BJ (cell line): ENCODE results near the gene TRAF2. TPM values are rescaled to one million over a fixed set of nuclear protein-coding genes. Genes with fewer than 3 reads are reported as not detected.
A peak's percentile ranks its signal among the peaks of the same experiment; 100 is the strongest.

Source experiments
- CTCF ChIA-PET: fragments of 350-600 bp; formaldehyde crosslinking; extraction: SDS; loops from one replicate; lab custom pipeline; 2021; ENCODE audit warnings: antibody characterized with exemption, inconsistent platforms; lab: Yijun Ruan, JAX
- POLR2A ChIA-PET: fragments of 300-600 bp; sonication (Branson Sonifier 250); formaldehyde crosslinking; extraction: SDS; loops from one replicate; lab custom pipeline; 2021; ENCODE audit warnings: antibody characterized with exemption; lab: Charles Lee
- DNase-seq: peaks from one replicate; pipeline ENCODE4 v3.0.0-alpha.2; 2011; ENCODE audit warnings: low read depth
- H3K27me3 ChIP-seq: 2 replicates; pipeline ENCODE4 v1.6.0; 2011; ENCODE audit warnings: low read length; ENCODE audit not compliant: control insufficient read depth, insufficient read depth
- H3K36me3 ChIP-seq: 2 replicates; pipeline ENCODE4 v1.5.1; 2011; ENCODE audit warnings: low read length; ENCODE audit not compliant: control insufficient read depth, insufficient read depth
- H3K4me3 ChIP-seq: 2 replicates; pipeline ENCODE4 v1.5.1; 2011; ENCODE audit warnings: low read depth, mild to moderate bottlenecking, control low read depth, low read length
- CTCF ChIP-seq: IDR thresholded peaks from 2 replicates; pipeline ENCODE4 v1.5.1; 2011; ENCODE audit warnings: low read depth, mild to moderate bottlenecking, control low read depth, inconsistent platforms, low read length, moderate library complexity; ENCODE audit not compliant: insufficient read depth
- polyA plus RNA-seq: library from polyadenylated mRNA; depleted of rRNA; stranded (reverse); fragments of >200 nt; gene quantifications from 2 replicates; pipeline ENCODE4 v1.2.3, GENCODE V29; 2011

Gene TRAF2
- polyA plus RNA-seq, 1 experiment, result 13.6 TPM

GRCh38 chr9:136849960-136850865 is 36.1 kb upstream of the TRAF2 start:
- H3K4me3 ChIP-seq, result peak overlapping the region; percentile 84
- ChIA-PET POLR2A (no interaction called here), CTCF (interaction anchor here (0.7 to 2.0 kb wide), 4 partner anchors 10 to 185 kb away, joined by 3 to 8 read pairs (median 3); partner anchors contain the start of gene EDF1)
- H3K27me3 ChIP-seq, result 0 out of 2 replicates have a peak, but pooled peaks cover 6% of the 10 kb centered on the region
- H3K36me3 ChIP-seq, result peaks cover 10% of the 10 kb centered on the region
- TF ChIP-seq CTCF, result no peak
- DNase-seq, result no peak

GRCh38 chr9:136850866-136851775 is 35.2 kb upstream of the TRAF2 start:
- CTCF ChIA-PET, result interaction anchor here (1.0 to 2.0 kb wide), 2 partner anchors 9 to 184 kb away, joined by 3 to 8 read pairs; no protein-coding TSS in a partner anchor
- POLR2A ChIA-PET, result no interaction called here

GRCh38 chr9:136851941-136852663 is 34.2 kb upstream of the TRAF2 start, which contains the start of gene MAMDC4:
MAMDC4 (plus strand) TSS chr9:136852346; CDS start chr9:136852417, 71 bp downstream.
- ChIA-PET POLR2A (no interaction called here), CTCF (interaction anchor here (0.7 kb wide), 2 partner anchors 9 to 183 kb away, joined by 3 read pairs; partner anchors contain the start of gene AJM1)
- Histone ChIP-seq H3K4me3 (no peak within 1 kb of the TSS), H3K27me3 (no peaks in the 10 kb centered on the region), H3K36me3 (peaks cover 11% of the 10 kb centered on the region)
- DNase-seq, result no peak
- no peak for TF ChIP-seq CTCF

More at GRCh38 chr9:136850866-136851775, 35.2 kb upstream of the TRAF2 start:
- TF ChIP-seq CTCF, result no peak
- no peak for DNase-seq
- H3K36me3 ChIP-seq, result peaks cover 10% of the 10 kb centered on the region
- H3K4me3 ChIP-seq, result no peak overlapping the region
- 0 out of 2 replicates have a peak, but pooled peaks cover 2% of the 10 kb centered on the region for H3K27me3 ChIP-seq

- H3K4me3 ChIP-seq, result no peak overlapping the region
- no peak for DNase-seq
- ChIA-PET CTCF (interaction anchor here (0.7 kb wide), 2 partner anchors 10 to 182 kb away, joined by 3 read pairs; partner anchors contain the start of gene AJM1), POLR2A (no interaction called here)
- no peak for TF ChIP-seq CTCF
- H3K27me3 ChIP-seq, result no peaks in the 10 kb centered on the region
- peaks cover 11% of the 10 kb centered on the region for H3K36me3 ChIP-seq
These were observed 33.4 kb upstream of the TRAF2 start for GRCh38 chr9:136852664-136853595.
